Upper lobe of right lung (tissue), 1 donor: ENCODE measurements around the gene SRL. TPM values are rescaled to one million over a fixed set of nuclear protein-coding genes. Genes with fewer than 3 reads are reported as not detected.
A peak's percentile ranks its signal among the peaks of the same experiment; 100 is the strongest.

Experiments used
- ATAC-seq: fragments of 200-7000 bp; cut with Tn5 transposase; one replicate; pipeline ENCODE4 v1.9.1; 2020; ENCODE audit warnings: mild to moderate bottlenecking, moderate library complexity
- DNase-seq: peaks from one replicate; pipeline ENCODE4 v3.0.0-alpha.2; 2020
- H3K27ac ChIP-seq: fragments of 200-600 bp; one replicate; pipeline ENCODE4 v1.8.0; 2022
- H3K27me3 ChIP-seq: fragments of 200-600 bp; one replicate; pipeline ENCODE4 v1.8.0; 2022; ENCODE audit warnings: mild to moderate bottlenecking
- H3K36me3 ChIP-seq: fragments of 200-600 bp; one replicate; pipeline ENCODE4 v1.8.0; 2022
- H3K4me1 ChIP-seq: fragments of 200-600 bp; one replicate; pipeline ENCODE4 v1.8.0; 2022
- H3K4me3 ChIP-seq: fragments of 200-600 bp; one replicate; pipeline ENCODE4 v1.8.0; 2022; ENCODE audit warnings: mild to moderate bottlenecking
- H3K9me3 ChIP-seq: fragments of 200-600 bp; one replicate; pipeline ENCODE4 v1.8.0; 2022
- CTCF ChIP-seq: fragments of 200-600 bp; IDR thresholded peaks from one replicate; pipeline ENCODE4 v1.8.0; 2022; ENCODE audit warnings: antibody characterized with exemption
- intact Hi-C: fragments of 100-400 bp; cut with DNase I; formaldehyde crosslinking; loops from one replicate; pipeline ENCODE4 v1.11.0; 2022
- total RNA-seq: library from RNA; stranded (reverse); fragmentation: NEBNext Ultra II Directional; extraction: Animal tissue kit (Norgen Biotek cat#: 25700); gene quantifications from one replicate; pipeline ENCODE4 v1.2.1, GENCODE V29; 2021
- donor health status: DM: no; HTN: yes; CAD: no; lungs with severe emphysema.

Gene SRL
- total RNA-seq, 1 donor from 2014 or later, result 0.64 TPM

GRCh38 chr16:4193920-4194319 lies 48.0 kb downstream of the SRL start:
- intact Hi-C loops, result no loop called here
- TF ChIP-seq CTCF, result no peak
- H3K4me3 ChIP-seq, result no peak overlapping the region
- no peak overlapping the region for H3K27ac ChIP-seq
- DNase-seq, result no peak
- H3K9me3 ChIP-seq, result no peaks in the 10 kb centered on the region
- H3K36me3 ChIP-seq, result no peaks in the 10 kb centered on the region
- ATAC-seq, result no peak
- H3K4me1 ChIP-seq, result no peaks in the 10 kb centered on the region
- H3K27me3 ChIP-seq, result no peaks in the 10 kb centered on the region

GRCh38 chr16:4192206-4192605 lies 49.7 kb downstream of the SRL start:
- H3K27me3 ChIP-seq, result no peaks in the 10 kb centered on the region

GRCh38 chr16:4190712-4191333 lies 51.1 kb downstream of the SRL start:
- Histone ChIP-seq H3K4me1 (no peaks in the 10 kb centered on the region), H3K27me3 (no peaks in the 10 kb centered on the region), H3K4me3 (no peak overlapping the region), H3K36me3 (no peaks in the 10 kb centered on the region), H3K27ac (no peak overlapping the region), H3K9me3 (no peaks in the 10 kb centered on the region)
- ATAC-seq (no peak), DNase-seq (no peak)
- intact Hi-C loops, result no loop called here
- TF ChIP-seq CTCF, result no peak

More at GRCh38 chr16:4192206-4192605, 49.7 kb downstream of the SRL start:
- no peak for DNase-seq
- no peak for ATAC-seq
- no peak overlapping the region for H3K4me3 ChIP-seq
- H3K36me3 ChIP-seq, result no peaks in the 10 kb centered on the region
- intact Hi-C loops, result no loop called here
- H3K9me3 ChIP-seq, result no peaks in the 10 kb centered on the region
- no peak overlapping the region for H3K27ac ChIP-seq
- no peaks in the 10 kb centered on the region for H3K4me1 ChIP-seq
- TF ChIP-seq CTCF, result no peak

- intact Hi-C loops, result no loop called here
- TF ChIP-seq CTCF, result no peak
- no peaks in the 10 kb centered on the region for H3K9me3 ChIP-seq
- no peaks in the 10 kb centered on the region for H3K36me3 ChIP-seq
- no peak for DNase-seq
- no peaks in the 10 kb centered on the region for H3K4me1 ChIP-seq
- no peak overlapping the region for H3K4me3 ChIP-seq
- H3K27me3 ChIP-seq, result no peaks in the 10 kb centered on the region
- no peak for ATAC-seq
- H3K27ac ChIP-seq, result no peak overlapping the region
These were observed 51.8 kb downstream of the SRL start for GRCh38 chr16:4190086-4190485.

GRCh38 chr16:4184038-4184702 lies 57.7 kb downstream of the SRL start:
- Histone ChIP-seq H3K27me3 (no peaks in the 10 kb centered on the region), H3K9me3 (no peaks in the 10 kb centered on the region), H3K27ac (peak overlapping the region; percentile 93), H3K36me3 (no peaks in the 10 kb centered on the region), H3K4me3 (peak overlapping the region; percentile 68), H3K4me1 (peaks cover 11% of the 10 kb centered on the region)
- ATAC-seq (no peak), DNase-seq (peak; percentile 73)
- intact Hi-C loops, result no loop called here
- TF ChIP-seq CTCF, result no peak
